Left ventricle myocardium superior (tissue), 1 donor: ENCODE measurements around the gene RHBDL1. TPM values are rescaled to one million over a fixed set of nuclear protein-coding genes. Genes with fewer than 3 reads are reported as not detected.
"Not testable (repeated sequence)": the region's sequence is repeated elsewhere in the genome, so short reads cannot be mapped to it uniquely, and the experiment has no call there.

Experiments used
- ATAC-seq: fragments of 200-7000 bp; cut with Tn5 transposase; one replicate; pipeline ENCODE4 v1.9.1; 2020; ENCODE audit warnings: mild to moderate bottlenecking, moderate library complexity
- DNase-seq: peaks from one replicate; pipeline ENCODE4 v3.0.0-alpha.2; 2020
- intact Hi-C: fragments of 100-400 bp; cut with micrococcal nuclease; formaldehyde crosslinking; loops from one replicate; pipeline ENCODE4 v1.11.0; 2022
- total RNA-seq: library from RNA; stranded (reverse); fragmentation: NEBNext Ultra II Directional; extraction: Animal tissue kit (Norgen Biotek cat#: 25700); gene quantifications from one replicate; pipeline ENCODE4 v1.2.1, GENCODE V29; 2021
- donor health status: DM: no; HTN: yes; CAD: no; lungs with severe emphysema.

RHBDL1 gene
- total RNA-seq, 1 donor from 2014 or later, result 1.9 TPM

- DNase-seq (no peak), ATAC-seq (no peak)
- intact Hi-C loops, result no loop called here
These were observed 35.1 kb downstream of the RHBDL1 start for GRCh38 chr16:710500-711075.

- DNase-seq (no peak), ATAC-seq (no peak)
- intact Hi-C loops, result no loop called here
These were observed 35.6 kb downstream of the RHBDL1 start for GRCh38 chr16:711084-711483.

- peak; percentile 90 for DNase-seq
- intact Hi-C loops, result no loop called here
- ATAC-seq, result peak; percentile 67
These were observed 36.3 kb downstream of the RHBDL1 start for GRCh38 chr16:711548-712320.

- intact Hi-C loops, ATAC-seq, DNase-seq: not testable (repeated sequence)
These were observed 37.3 kb downstream of the RHBDL1 start for GRCh38 chr16:712740-713250.

- intact Hi-C loops, result no loop called here
- no peak for DNase-seq
- no peak for ATAC-seq
These were observed 38.6 kb downstream of the RHBDL1 start for GRCh38 chr16:714079-714478.

- ATAC-seq (peak; percentile 90), DNase-seq (peak; percentile 98)
- intact Hi-C loops, result no loop called here
These were observed 39.3 kb downstream of the RHBDL1 start, which contains the start of gene METRN for GRCh38 chr16:714558-715476. Gene METRN (plus strand): TSS chr16:715118. CDS start chr16:715290, 172 bp downstream.

- no peak for ATAC-seq
- intact Hi-C loops, result no loop called here
- no peak for DNase-seq
These were observed 40.2 kb downstream of the RHBDL1 start for GRCh38 chr16:715477-716199.

GRCh38 chr16:716200-716568, 40.7 kb downstream of the RHBDL1 start:
- intact Hi-C loops, result no loop called here
- ATAC-seq, result no peak
- no peak for DNase-seq

- ATAC-seq (no peak), DNase-seq (no peak)
- intact Hi-C loops, result no loop called here
These were observed 41.4 kb downstream of the RHBDL1 start for GRCh38 chr16:716768-717325.

- intact Hi-C loops, result no loop called here
These were observed 42.2 kb downstream of the RHBDL1 start for GRCh38 chr16:717450-718245.

GRCh38 chr16:718389-718788, 42.9 kb downstream of the RHBDL1 start:
- intact Hi-C loops, result no loop called here
- ATAC-seq, result no peak
- DNase-seq, result no peak

More at GRCh38 chr16:717450-718245, 42.2 kb downstream of the RHBDL1 start:
- no peak for DNase-seq
- no peak for ATAC-seq

- intact Hi-C loops, result no loop called here
- no peak for DNase-seq
- ATAC-seq, result no peak
These were observed 43.5 kb downstream of the RHBDL1 start for GRCh38 chr16:718922-719321.

- intact Hi-C loops, result no loop called here
- no peak for ATAC-seq
- no peak for DNase-seq
These were observed 44.5 kb downstream of the RHBDL1 start for GRCh38 chr16:719815-720446.

GRCh38 chr16:720447-720989, 45.0 kb downstream of the RHBDL1 start:
- intact Hi-C loops, result no loop called here

GRCh38 chr16:720990-721764, 45.7 kb downstream of the RHBDL1 start, which contains the start of gene ANTKMT:
Gene ANTKMT (plus strand): TSS chr16:721146. CDS start chr16:721275, 129 bp downstream.
- ATAC-seq, result peak; percentile 90
- DNase-seq, result peak; percentile 90
- intact Hi-C loops, result no loop called here

More at GRCh38 chr16:720447-720989, 45.0 kb downstream of the RHBDL1 start:
- DNase-seq (peak; percentile 57), ATAC-seq (peak; percentile 62)
